ENCODE data around the gene SLC35D1.
"Not testable (repeated sequence)": the region's sequence is repeated elsewhere in the genome, so short reads cannot be mapped to it uniquely, and the experiment has no call there.

The SLC35D1 gene

DNA sequence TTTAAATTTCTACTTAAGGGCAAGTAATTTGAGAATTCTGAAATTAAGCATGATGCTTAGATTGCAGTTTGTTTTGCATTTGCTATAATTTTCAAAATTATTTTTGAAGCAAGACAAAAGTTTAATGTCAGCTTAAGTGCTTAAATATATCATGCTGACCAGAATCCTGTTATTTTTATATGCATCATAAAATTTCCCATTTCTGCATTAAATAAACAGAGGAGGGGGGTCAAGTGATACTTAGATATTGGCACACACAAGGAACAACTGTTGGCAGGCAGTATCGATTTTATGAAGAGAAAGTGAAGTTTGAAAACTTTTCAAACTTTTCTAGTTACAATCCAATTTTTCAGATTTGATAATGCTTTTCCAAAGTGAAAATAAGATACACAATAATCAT is 68.1 kb downstream of the SLC35D1 start:
- no peak for DNase-seq (ENCODE audit: low read depth, low spot score)

DNA sequence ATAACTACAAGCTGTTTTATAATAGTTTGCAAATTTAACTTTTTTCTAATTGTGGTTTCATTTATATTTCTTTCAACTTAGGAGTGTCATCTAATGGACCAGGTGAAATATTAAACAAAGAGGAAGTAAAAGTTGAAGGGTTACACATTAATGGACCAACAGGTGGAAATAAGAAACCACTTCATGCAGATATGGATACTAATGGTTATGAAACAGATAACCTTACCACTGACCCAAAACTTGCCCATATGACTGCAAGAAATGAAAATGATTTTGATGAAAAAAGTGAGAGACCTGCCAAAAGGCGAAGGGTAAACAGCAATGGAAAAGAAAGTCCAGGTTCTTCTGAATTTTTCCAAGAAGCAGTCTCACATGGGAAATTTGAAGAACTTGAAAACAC is 69.5 kb downstream of the SLC35D1 start:
- DNase-seq (ENCODE audit: low read depth, low spot score) = no peak

DNA sequence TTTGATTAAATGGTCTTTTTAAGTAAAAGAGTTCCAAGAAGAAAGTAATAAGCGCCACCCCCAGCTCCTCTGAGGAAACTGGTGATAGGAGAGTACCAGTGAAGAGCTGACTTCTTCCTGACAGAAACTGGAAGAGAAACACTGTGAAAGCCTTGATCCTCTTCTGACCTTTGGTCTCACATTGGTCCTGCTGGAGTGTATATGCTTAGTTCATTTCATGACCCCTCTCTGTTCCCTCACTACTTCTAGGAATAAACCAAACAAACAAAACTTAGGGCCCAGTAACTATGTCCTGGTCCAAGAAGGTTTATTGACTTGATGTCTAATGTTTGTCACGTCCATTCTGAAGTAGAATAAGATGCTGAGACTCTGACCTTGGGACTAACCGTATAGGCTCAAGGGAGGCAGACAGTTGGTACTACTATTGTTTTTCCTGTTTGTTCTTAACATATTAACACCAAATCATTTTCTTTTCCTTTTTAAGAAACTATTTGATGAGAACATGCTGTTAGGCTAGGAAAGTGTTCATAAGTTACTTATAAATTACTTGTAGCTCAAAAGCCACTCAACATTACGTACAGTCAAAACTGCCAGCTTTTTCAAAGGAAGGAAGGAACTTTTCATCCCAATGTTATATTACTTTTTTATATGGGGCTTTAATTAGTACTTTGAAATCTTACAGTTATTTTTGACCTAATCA is 71.2 kb downstream of the SLC35D1 start:
- no peak for DNase-seq (ENCODE audit: low read depth, low spot score)

DNA sequence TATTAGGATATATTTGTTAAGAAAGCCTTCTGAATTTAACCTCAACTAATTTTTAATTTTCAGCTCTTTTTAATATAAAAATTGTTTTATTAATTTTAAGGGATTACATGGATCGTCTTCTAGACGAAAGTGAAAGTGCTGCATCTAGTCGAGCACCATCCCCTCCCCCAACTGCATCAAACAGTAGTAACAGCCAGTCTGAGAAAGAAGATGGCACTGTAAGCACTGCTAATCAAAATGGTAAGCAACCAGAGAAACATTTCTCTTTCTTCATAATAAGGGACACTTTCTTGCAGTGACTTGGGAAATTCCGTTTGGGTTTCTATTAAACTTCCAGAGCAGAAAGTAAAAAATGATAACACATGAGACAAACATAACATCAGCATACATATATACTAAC is 72.3 kb downstream of the SLC35D1 start:
- DNase-seq (ENCODE audit: low read depth, low spot score) = no peak

DNA sequence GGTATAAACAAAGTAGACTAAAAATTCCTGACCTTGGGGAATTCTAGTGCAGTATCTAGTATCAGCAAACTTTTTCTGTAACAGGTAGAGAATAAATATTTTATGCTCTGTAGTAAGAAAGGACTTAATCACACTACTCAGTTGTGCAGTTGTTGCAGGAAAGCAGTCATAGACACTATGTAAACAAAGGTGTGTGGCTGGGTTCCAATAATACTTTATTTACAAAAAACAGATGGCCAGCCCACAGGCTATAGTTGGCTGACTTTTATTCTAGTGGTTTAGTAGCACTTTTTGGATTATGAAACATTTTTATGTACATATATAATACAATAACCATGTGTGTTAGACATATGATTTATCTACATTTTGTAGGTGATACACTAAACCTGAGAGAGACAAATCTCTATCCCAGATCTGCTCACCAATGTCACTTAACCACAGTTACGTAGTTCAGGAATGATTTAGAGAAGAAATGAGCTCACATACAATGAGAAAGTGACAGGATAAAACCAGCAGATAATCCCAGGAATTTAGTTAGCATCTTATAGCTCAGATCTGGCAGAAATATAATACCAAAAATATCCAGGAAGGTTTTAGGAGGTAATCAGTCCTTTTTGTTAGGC is 73.1 kb downstream of the SLC35D1 start:
- DNase-seq (ENCODE audit: low read depth, low spot score) = no peak

DNA sequence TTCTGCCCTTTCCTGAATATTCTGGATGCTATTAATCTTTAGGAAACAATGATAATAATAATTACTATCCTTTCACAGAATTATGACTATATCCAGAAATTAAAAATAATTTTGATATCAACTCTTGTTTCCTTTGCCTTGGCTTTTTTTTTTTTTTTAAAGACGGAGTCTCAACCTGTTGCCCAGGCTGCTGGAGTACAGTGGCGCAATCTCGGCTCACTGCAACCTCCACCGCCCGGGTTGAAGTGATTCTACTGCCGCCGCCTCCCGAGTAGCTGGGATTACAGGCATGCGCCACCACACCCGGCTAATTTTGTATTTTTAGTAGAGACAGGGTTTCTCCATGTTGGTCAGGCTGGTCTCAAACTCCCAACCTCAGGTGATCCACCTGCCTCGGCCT is 74.3 kb downstream of the SLC35D1 start:
- DNase-seq (ENCODE audit: low read depth, low spot score) = not testable (repeated sequence)

DNA sequence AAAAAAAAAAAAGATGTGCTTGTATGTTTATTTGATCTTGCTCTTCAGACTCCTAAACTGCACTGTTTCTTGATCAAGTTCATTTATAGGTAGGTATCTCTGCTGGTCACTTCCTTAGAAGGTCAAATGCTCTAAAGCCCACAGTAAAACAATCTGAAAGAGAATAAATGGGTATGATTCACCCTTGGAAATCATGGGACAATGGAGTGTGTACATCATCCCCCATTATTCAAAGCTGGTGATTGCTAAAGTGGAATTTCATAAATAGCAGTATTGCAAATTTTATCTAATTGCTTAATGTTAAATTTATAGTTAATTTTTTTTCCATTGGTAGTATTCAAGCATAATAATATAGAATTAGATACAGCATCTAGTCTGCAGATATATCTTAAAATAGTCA is 75.7 kb downstream of the SLC35D1 start:
- no peak for DNase-seq (ENCODE audit: low read depth, low spot score)

DNA sequence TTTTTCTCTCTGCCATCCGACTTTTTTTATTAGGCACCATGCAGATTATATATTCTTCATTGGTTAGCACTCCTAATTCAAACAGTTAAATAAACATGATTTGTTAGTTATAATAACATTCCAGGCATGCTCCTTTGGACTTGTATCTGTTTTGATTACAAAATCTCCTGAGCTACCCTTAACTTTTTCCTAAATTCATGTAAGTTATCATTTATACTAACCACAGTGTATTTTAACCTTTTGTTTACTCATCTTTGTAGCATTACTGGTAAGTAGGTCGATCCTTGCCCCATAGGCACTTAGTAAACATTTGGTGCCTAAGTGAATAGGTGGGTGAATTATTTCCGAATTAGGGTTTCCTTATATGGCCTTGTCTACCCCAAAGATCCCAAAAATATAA is 85.4 kb downstream of the SLC35D1 start:
- no peak for DNase-seq (ENCODE audit: low read depth, low spot score)

DNA sequence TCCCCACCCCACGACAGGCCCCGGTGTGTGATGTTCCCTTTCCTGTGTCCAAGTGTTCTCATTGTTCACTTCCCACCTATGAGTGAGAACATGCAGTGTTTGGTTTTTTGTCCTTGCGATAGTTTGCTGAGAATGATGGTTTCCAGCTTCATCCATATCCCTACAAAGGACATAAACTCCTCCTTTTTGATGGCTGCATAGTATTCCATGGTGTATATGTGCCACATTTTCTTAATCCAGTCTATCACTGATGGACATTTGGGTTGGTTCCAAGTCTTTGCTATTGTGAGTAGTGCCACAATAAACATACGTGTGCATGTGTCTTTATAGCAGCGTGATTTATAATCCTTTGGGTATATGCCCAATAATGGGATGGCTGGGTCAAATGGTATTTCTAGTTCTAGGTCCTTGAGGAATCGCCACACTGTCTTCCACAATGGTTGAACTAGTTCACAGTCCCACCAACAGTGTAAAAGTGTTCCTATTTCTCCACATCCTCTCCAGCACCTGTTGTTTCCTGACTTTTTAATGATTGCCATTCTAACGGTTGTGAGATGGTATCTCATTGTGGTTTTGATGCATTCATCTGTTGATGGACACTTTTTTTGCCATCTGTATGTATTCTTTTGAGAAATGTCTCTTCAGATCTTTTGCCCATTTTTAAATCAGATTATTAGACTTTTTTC is 87.6 kb downstream of the SLC35D1 start:
- DNase-seq (ENCODE audit: low read depth, low spot score) = not testable (repeated sequence)

DNA sequence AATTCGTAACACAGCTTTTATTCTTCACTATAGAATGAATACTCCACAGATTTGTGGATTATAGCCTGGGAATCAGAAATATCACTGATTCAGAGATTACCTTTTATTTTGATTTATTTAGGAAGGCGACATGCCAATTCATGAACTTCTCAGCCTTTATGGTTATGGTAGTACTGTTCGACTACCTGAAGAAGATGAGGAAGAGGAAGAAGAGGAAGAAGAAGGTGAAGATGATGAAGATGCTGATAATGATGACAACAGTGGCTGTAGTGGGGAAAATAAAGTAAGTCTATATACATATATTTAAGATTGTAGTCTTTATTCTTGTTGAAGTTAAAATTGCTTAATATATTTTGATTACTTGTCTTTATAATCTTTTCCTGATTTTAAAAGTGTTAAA is 96.0 kb downstream of the SLC35D1 start:
- no peak for DNase-seq (ENCODE audit: low read depth, low spot score)

DNA sequence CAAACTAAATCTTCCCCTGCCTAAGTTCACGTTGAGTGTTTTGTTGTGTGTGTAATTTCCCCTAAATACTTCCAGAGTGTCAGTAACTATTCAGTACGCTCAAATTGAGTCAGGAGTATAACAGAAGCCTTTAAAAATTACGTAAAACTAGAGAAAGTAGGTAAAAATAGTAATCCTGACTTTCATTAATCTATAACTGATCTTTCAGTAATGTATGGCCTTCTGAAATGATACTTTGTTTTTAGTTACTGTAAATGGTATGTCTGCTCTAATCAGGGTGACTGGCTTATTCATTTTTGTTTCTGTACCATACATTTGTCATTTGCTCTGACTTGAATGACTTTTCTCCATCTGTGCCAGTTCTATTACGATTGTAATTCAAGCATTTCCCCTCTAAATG is 99.7 kb downstream of the SLC35D1 start:
- no peak for DNase-seq (ENCODE audit: low read depth, low spot score)

DNA sequence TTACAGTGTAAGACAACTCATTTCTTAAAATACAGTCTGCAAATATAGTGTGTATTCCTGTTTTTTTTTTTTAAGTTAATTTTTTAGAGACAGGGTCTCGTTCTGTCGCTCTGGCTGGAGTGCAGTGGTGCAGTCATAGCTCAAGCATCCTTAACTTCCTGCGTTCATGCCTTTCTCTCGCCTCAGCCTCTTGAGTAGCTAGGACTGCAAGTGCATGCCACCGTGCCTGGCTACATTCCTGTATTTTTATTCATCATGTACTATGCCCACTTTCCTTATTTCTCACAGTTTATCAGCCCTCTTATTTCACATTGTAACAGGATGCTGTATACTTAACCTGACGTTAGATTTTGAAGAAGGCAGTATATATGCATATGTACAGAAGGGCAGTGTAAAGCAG is 102.4 kb downstream of the SLC35D1 start:
- peak; percentile 73 for DNase-seq (ENCODE audit: low read depth, low spot score)
